ENCODE results near the gene NKPD1.

GRCh38 chr19:45152504-45153338 lies 8.1 kb downstream of the NKPD1 start:
- no peak for TF ChIP-seq EP300 (IDR thresholded peaks at IDR 0.05; ENCODE audit: borderline replicate concordance)
- TF ChIP-seq RAD21 (IDR thresholded peaks at IDR 0.05; ENCODE audit: low read depth) = no peak
- TF ChIP-seq MAX (IDR thresholded peaks at IDR 0.05) = no peak
- TF ChIP-seq NFIC (IDR thresholded peaks at IDR 0.05) = no peak
- no peak for TF ChIP-seq CEBPB (IDR thresholded peaks at IDR 0.05)
- TF ChIP-seq TAF1 (IDR thresholded peaks at IDR 0.05; ENCODE audit: low read depth) = no peak
- TF ChIP-seq USF1 (IDR thresholded peaks at IDR 0.05) = no peak
